Stomach (tissue), 19 donors: ENCODE data around the gene ENDOG. TPM values are rescaled to one million over a fixed set of nuclear protein-coding genes. Genes with fewer than 3 reads are reported as not detected.

Experiments used
- DNase-seq, 2 donors: peaks; one replicate each; pipeline versions ENCODE4 v3.0.0 to v3.0.0-alpha.2; 2013 to 2019
- H3K27ac ChIP-seq, 5 donors: fragments of 200-600 bp in 4 of 5; sonication (generic) in 4 of 5; one replicate each; pipeline ENCODE4 v1.5.1; 2013 to 2019; ENCODE audit warnings: mild to moderate bottlenecking in 1 of 5, moderate library complexity in 1 of 5
- H3K27me3 ChIP-seq, 3 donors: fragments of 200-600 bp; sonication (generic); one replicate each; pipeline ENCODE4 v1.5.1; 2017 to 2019; ENCODE audit warnings: mixed run types in 1 of 3
- H3K36me3 ChIP-seq, 4 donors: fragments of 200-600 bp; sonication (generic); 1 replicate in 3 of 4; 2 replicates in 1 of 4; pipeline ENCODE4 v1.5.1; 2016 to 2019
- H3K4me1 ChIP-seq, 4 donors: fragments of 200-600 bp; sonication (generic); one replicate each; pipeline ENCODE4 v1.5.1; 2016 to 2019
- H3K4me3 ChIP-seq, 4 donors: fragments of 200-600 bp; sonication (generic) in 3 of 4; one replicate each; pipeline ENCODE4 v1.5.1; 2016 to 2019; ENCODE audit warnings: mild to moderate bottlenecking in 1 of 4
- H3K9me3 ChIP-seq, 4 donors: fragments of 200-600 bp; sonication (generic); one replicate each; pipeline ENCODE4 v1.5.1; 2016 to 2019
- CTCF ChIP-seq, 7 experiments: fragments of 450-650 bp in 4 of 7; fragments of 200-600 bp in 3 of 7; sonication (generic) in 3 of 7; IDR thresholded peaks; one replicate each; pipeline ENCODE4 v1.5.1; 2016 to 2019; ENCODE audit warnings: antibody characterized with exemption in 7 of 7, control low read depth in 2 of 7, mild to moderate bottlenecking in 1 of 7
- EP300 ChIP-seq: sonication (generic); formaldehyde crosslinking; IDR thresholded peaks from one replicate; pipeline ENCODE4 v1.6.1; 2017; ENCODE audit warnings: antibody characterized with exemption
- POLR2A ChIP-seq, 4 donors: fragments of 450-650 bp; IDR thresholded peaks; one replicate each; pipeline ENCODE4 v1.6.1; 2016; ENCODE audit warnings: antibody characterized with exemption in 4 of 4, control low read depth in 2 of 4, mild to moderate bottlenecking in 1 of 4, moderate library complexity in 1 of 4
- POLR2AphosphoS5 ChIP-seq, 3 donors: sonication (generic); formaldehyde crosslinking; IDR thresholded peaks; one replicate each; pipeline ENCODE4 v1.6.1; 2016; ENCODE audit warnings: antibody characterized with exemption in 3 of 3
- WGBS, 5 donors: extraction: QIAGEN DNeasy Blood & Tissue Kit in 3 of 5; methylation state at CpG; one replicate each; pipeline versions ENCODE4 v1.1.5 to v1.1.7; 2013 to 2018; 5-methylcytosine and 5-hydroxymethylcytosine counted together
- intact Hi-C: fragments of 100-400 bp; cut with DNase I; formaldehyde crosslinking; loops from one replicate; pipeline ENCODE4 v1.15.1; 2023; ENCODE audit warnings: low total_unique reads
- long read RNA-seq, 10 donors: transcript quantifications; one replicate each; lab custom pipeline, GENCODE V29; 2026
- polyA plus RNA-seq, 3 donors: library from polyadenylated mRNA; stranded (reverse); fragments of 200-250 nt; gene quantifications; one replicate each; pipeline ENCODE4 v1.2.3, GENCODE V29; 2013
- total RNA-seq, 5 donors: library from RNA; depleted of rRNA; stranded (reverse); fragments of >200 nt; gene quantifications; one replicate each; pipeline versions ENCODE4 v1.1.0 to v1.2.3, GENCODE V29; 2014 to 2016
- donor health status: healthy with polysubstance abuse.
- donor health status: Bipolar disorder and iron deficiency.
- donor health status: healthy.

The ENDOG gene
- total RNA-seq: 100 to 1,000 TPM in 1 of 5 donors, 10 to 100 TPM in 2, 1 to 10 TPM in 2; 5.0 to 186 (median 38.5) TPM
- 10 to 100 TPM; 22.9 to 32.5 (median 30.4) TPM for polyA plus RNA-seq
- long read RNA-seq, donor 1, transcript ENDOG-201 (3 exons, 1,172 nt): major isoform, 5 of 5 reads
- long read RNA-seq, donor 1, partial matches to known transcripts: 0 of 5 reads
- long read RNA-seq, donor 1, other reads (novel, unspliced or antisense): 0 of 5 reads
- long read RNA-seq, donor 2, transcript ENDOG-201 (3 exons, 1,172 nt): major isoform, 5 of 5 reads
- long read RNA-seq, donor 2, partial matches to known transcripts: 0 of 5 reads
- long read RNA-seq, donor 2, other reads (novel, unspliced or antisense): 0 of 5 reads
- long read RNA-seq, donor 3, partial matches to known transcripts: 0 of 4 reads
- long read RNA-seq, donor 3, other reads (novel, unspliced or antisense): 0 of 4 reads
- long read RNA-seq, donor 4, partial matches to known transcripts: 0 of 1 reads
- long read RNA-seq, donor 4, other reads (novel, unspliced or antisense): 0 of 1 reads
- long read RNA-seq, donor 5, transcript ENDOG-201 (3 exons, 1,172 nt): major isoform, 9 of 9 reads
- long read RNA-seq, donor 5, partial matches to known transcripts: 0 of 9 reads
- long read RNA-seq, donor 5, other reads (novel, unspliced or antisense): 0 of 9 reads
- long read RNA-seq, donor 6, transcript ENDOG-201 (3 exons, 1,172 nt): major isoform, 34 of 40 reads
- long read RNA-seq, donor 6, partial matches to known transcripts: 6 of 40 reads
- long read RNA-seq, donor 6, other reads (novel, unspliced or antisense): 0 of 40 reads
- long read RNA-seq, donor 7, transcript ENDOG-201 (3 exons, 1,172 nt): major isoform, 12 of 12 reads
- long read RNA-seq, donor 7, partial matches to known transcripts: 0 of 12 reads
- long read RNA-seq, donor 7, other reads (novel, unspliced or antisense): 0 of 12 reads
- long read RNA-seq, donor 8, transcript ENDOG-201 (3 exons, 1,172 nt): major isoform, 13 of 13 reads
- long read RNA-seq, donor 8, partial matches to known transcripts: 0 of 13 reads
- long read RNA-seq, donor 8, other reads (novel, unspliced or antisense): 0 of 13 reads
- long read RNA-seq, donor 9, partial matches to known transcripts: 0 of 4 reads
- long read RNA-seq, donor 9, other reads (novel, unspliced or antisense): 0 of 4 reads
- long read RNA-seq, donor 10, transcript ENDOG-201 (3 exons, 1,172 nt): major isoform, 6 of 6 reads
- long read RNA-seq, donor 10, partial matches to known transcripts: 0 of 6 reads
- long read RNA-seq, donor 10, other reads (novel, unspliced or antisense): 0 of 6 reads

- Histone ChIP-seq H3K4me1 (peaks cover 16 to 32% (median 23%) of the 10 kb centered on the region in 4 donors), H3K9me3 (no peaks in the 10 kb centered on the region), H3K27ac (peak within 1 kb of the TSS; percentile 84 to 96 (median 90)), H3K4me3 (peak within 1 kb of the TSS; percentile 66 to 84 (median 72)), H3K27me3 (no peaks in the 10 kb centered on the region), H3K36me3 (peaks cover 18 to 28% (median 25%) of the 10 kb centered on the region in 4 donors)
- DNase-seq: peak; percentile 99
- intact Hi-C loops: no loop called here
- 0 to 1% (median 1%) methylated on average over 8 to 70 of the region's 70 CpGs for WGBS, 5 donors
- TF ChIP-seq CTCF (IDR thresholded peaks at IDR 0.05) (peak in 6 of 7 experiments; percentile 39 to 99 (median 97)), EP300 (no peak), POLR2AphosphoS5 (IDR thresholded peaks at IDR 0.05) (peak; percentile 83 to 94 (median 87)), POLR2A (IDR thresholded peaks at IDR 0.05) (no peak)
Measured at GRCh38 chr9:128818099-128818838, at the start of gene ENDOG. Gene ENDOG (plus strand): TSS chr9:128818500. CDS start chr9:128818685, 185 bp downstream.

- Histone ChIP-seq H3K4me1 (peaks cover 13 to 42% (median 39%) of the 10 kb centered on the region in 4 donors), H3K36me3 (peaks cover 0 to 29% (median 23%) of the 10 kb centered on the region in 4 donors), H3K27me3 (no peaks in the 10 kb centered on the region), H3K27ac (no peak overlapping the region), H3K4me3 (no peak overlapping the region), H3K9me3 (no peaks in the 10 kb centered on the region)
- no peak for DNase-seq
- intact Hi-C loops: no loop called here
- TF ChIP-seq CTCF (IDR thresholded peaks at IDR 0.05): no peak
- TF ChIP-seq POLR2A (IDR thresholded peaks at IDR 0.05): no peak
- no peak for TF ChIP-seq EP300
- no peak for TF ChIP-seq POLR2AphosphoS5 (IDR thresholded peaks at IDR 0.05)
- 84 to 94% (median 87%) methylated on average over 6 of the region's 6 CpGs for WGBS, 5 donors
Measured at GRCh38 chr9:128768606-128769005, 49.7 kb upstream of the ENDOG start.

- Histone ChIP-seq H3K9me3 (peaks cover 0 to under 1% (median 0%) of the 10 kb centered on the region in 4 donors), H3K36me3 (peaks cover 0 to 20% (median 12%) of the 10 kb centered on the region in 4 donors), H3K4me3 (peak overlapping the region; percentile 69 to 97 (median 96)), H3K27ac (peak overlapping the region; percentile 91 to 94 (median 94)), H3K27me3 (no peaks in the 10 kb centered on the region), H3K4me1 (peaks cover 13 to 42% (median 38%) of the 10 kb centered on the region in 4 donors)
- no peak for DNase-seq
- no peak for TF ChIP-seq POLR2AphosphoS5 (IDR thresholded peaks at IDR 0.05)
- TF ChIP-seq POLR2A (IDR thresholded peaks at IDR 0.05): no peak
- TF ChIP-seq CTCF (IDR thresholded peaks at IDR 0.05): no peak
- whole genome bisulfite sequencing, 5 donors: 59 to 69% (median 62%) methylated on average over 11 of the region's 11 CpGs
- intact Hi-C loops: no loop called here
Measured at GRCh38 chr9:128770286-128771030, 47.8 kb upstream of the ENDOG start.
